ENCODE results near the gene NKAP. TPM values are rescaled to one million over a fixed set of nuclear protein-coding genes. Genes with fewer than 3 reads are reported as not detected.

The NKAP gene
- total and polyA plus RNA-seq, 4 donors: 2.4 to 3.3 (median 2.7) TPM

DNA sequence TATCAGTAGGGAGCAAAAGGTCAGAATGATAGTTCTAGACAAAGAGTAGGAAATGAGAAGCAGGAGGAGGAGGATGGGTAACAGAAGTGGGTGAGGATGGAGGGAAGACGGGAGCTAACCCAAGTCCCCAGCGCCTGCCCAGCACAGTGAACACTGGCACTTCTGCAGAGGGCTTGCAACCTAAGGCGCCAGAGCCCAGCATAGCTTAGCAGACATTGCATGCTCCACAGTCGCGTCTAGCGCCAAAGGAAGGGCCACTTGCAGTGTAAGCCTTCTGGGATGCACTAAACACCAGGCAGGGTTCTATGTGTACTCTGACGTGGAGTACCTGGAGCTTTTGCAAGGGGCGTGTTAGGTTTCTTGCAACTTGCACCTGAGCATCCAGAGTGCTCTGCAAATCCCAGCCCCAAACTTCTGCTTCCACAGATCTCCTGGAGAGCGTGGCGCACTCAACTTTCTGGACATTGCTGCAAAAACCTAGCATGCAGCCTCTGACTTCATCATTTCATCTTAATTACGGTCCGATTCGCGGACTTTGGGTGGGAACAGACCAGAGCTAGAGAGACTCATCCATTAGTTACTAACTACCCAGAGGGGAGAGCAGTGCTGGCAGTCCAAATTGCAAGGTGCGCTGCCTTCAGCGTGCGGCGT lies 46.5 kb upstream of the NKAP start:
- 6% methylated on average over 18 of the region's 18 CpGs for WGBS

More for the DNA sequence above, 46.5 kb upstream of the NKAP start:
- Histone ChIP-seq H3K27me3 (ENCODE audit: control insufficient read depth in 4 of 4, insufficient read depth in 4 of 4, low read length in 3 of 4) (peaks cover 0 to 9% (median 2%) of the 10 kb centered on the region in 4 donors), H3K4me1 (ENCODE audit: control insufficient read depth in 4 of 4, insufficient read depth in 4 of 4, low read length in 3 of 4) (peaks cover 0 to 13% (median 6%) of the 10 kb centered on the region in 4 donors), H3K36me3 (ENCODE audit: control insufficient read depth in 4 of 4, insufficient read depth in 3 of 4, low read depth in 1 of 4, low read length in 3 of 4) (no peaks in the 10 kb centered on the region), H3K27ac (ENCODE audit: low read depth in 1 of 2, low read length in 2 of 2) (no peak overlapping the region), H3K4me3 (ENCODE audit: low read depth in 1 of 3, low read length in 3 of 3) (no peak overlapping the region), H3K9ac (ENCODE audit: low read depth in 1 of 2, low read length in 2 of 2) (no peak overlapping the region), H3K9me3 (ENCODE audit: control insufficient read depth in 4 of 4, low read length in 3 of 4) (no peaks in the 10 kb centered on the region)
- TF ChIP-seq, protein P1, sequence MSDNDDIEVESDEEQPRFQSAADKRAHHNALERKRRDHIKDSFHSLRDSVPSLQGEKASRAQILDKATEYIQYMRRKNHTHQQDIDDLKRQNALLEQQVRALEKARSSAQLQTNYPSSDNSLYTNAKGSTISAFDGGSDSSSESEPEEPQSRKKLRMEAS (IDR thresholded peaks at IDR 0.05): no peak
- TF ChIP-seq FOXA2 (IDR thresholded peaks at IDR 0.05) (no peak), SP1 (IDR thresholded peaks at IDR 0.05) (no peak), HNF4A (conservative IDR thresholded peaks at IDR 0.05) (no peak), HNF4G (IDR thresholded peaks at IDR 0.05) (no peak), FOXA1 (IDR thresholded peaks at IDR 0.05) (no peak), JUND (IDR thresholded peaks at IDR 0.05) (no peak), TAF1 (conservative IDR thresholded peaks at IDR 0.05) (no peak), RAD21 (IDR thresholded peaks at IDR 0.05) (no peak), GABPA (IDR thresholded peaks at IDR 0.05 in 1 of 2, conservative IDR thresholded peaks at IDR 0.05 in 1 of 2) (no peak), EGR1 (IDR thresholded peaks at IDR 0.05; ENCODE audit: low read depth in 2 of 2) (no peak), NR2F2 (IDR thresholded peaks at IDR 0.05) (no peak), YY1 (IDR thresholded peaks at IDR 0.05) (no peak), RXRA (IDR thresholded peaks at IDR 0.05) (no peak)
- TF ChIP-seq, protein P2, sequence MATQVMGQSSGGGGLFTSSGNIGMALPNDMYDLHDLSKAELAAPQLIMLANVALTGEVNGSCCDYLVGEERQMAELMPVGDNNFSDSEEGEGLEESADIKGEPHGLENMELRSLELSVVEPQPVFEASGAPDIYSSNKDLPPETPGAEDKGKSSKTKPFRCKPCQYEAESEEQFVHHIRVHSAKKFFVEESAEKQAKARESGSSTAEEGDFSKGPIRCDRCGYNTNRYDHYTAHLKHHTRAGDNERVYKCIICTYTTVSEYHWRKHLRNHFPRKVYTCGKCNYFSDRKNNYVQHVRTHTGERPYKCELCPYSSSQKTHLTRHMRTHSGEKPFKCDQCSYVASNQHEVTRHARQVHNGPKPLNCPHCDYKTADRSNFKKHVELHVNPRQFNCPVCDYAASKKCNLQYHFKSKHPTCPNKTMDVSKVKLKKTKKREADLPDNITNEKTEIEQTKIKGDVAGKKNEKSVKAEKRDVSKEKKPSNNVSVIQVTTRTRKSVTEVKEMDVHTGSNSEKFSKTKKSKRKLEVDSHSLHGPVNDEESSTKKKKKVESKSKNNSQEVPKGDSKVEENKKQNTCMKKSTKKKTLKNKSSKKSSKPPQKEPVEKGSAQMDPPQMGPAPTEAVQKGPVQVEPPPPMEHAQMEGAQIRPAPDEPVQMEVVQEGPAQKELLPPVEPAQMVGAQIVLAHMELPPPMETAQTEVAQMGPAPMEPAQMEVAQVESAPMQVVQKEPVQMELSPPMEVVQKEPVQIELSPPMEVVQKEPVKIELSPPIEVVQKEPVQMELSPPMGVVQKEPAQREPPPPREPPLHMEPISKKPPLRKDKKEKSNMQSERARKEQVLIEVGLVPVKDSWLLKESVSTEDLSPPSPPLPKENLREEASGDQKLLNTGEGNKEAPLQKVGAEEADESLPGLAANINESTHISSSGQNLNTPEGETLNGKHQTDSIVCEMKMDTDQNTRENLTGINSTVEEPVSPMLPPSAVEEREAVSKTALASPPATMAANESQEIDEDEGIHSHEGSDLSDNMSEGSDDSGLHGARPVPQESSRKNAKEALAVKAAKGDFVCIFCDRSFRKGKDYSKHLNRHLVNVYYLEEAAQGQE (IDR thresholded peaks at IDR 0.05): no peak
- TF ChIP-seq, protein P3, sequence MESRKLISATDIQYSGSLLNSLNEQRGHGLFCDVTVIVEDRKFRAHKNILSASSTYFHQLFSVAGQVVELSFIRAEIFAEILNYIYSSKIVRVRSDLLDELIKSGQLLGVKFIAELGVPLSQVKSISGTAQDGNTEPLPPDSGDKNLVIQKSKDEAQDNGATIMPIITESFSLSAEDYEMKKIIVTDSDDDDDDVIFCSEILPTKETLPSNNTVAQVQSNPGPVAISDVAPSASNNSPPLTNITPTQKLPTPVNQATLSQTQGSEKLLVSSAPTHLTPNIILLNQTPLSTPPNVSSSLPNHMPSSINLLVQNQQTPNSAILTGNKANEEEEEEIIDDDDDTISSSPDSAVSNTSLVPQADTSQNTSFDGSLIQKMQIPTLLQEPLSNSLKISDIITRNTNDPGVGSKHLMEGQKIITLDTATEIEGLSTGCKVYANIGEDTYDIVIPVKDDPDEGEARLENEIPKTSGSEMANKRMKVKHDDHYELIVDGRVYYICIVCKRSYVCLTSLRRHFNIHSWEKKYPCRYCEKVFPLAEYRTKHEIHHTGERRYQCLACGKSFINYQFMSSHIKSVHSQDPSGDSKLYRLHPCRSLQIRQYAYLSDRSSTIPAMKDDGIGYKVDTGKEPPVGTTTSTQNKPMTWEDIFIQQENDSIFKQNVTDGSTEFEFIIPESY (IDR thresholded peaks at IDR 0.05): no peak
- TF ChIP-seq, protein P4, sequence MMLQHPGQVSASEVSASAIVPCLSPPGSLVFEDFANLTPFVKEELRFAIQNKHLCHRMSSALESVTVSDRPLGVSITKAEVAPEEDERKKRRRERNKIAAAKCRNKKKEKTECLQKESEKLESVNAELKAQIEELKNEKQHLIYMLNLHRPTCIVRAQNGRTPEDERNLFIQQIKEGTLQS (IDR thresholded peaks at IDR 0.05): no peak
- TF ChIP-seq, protein P5, sequence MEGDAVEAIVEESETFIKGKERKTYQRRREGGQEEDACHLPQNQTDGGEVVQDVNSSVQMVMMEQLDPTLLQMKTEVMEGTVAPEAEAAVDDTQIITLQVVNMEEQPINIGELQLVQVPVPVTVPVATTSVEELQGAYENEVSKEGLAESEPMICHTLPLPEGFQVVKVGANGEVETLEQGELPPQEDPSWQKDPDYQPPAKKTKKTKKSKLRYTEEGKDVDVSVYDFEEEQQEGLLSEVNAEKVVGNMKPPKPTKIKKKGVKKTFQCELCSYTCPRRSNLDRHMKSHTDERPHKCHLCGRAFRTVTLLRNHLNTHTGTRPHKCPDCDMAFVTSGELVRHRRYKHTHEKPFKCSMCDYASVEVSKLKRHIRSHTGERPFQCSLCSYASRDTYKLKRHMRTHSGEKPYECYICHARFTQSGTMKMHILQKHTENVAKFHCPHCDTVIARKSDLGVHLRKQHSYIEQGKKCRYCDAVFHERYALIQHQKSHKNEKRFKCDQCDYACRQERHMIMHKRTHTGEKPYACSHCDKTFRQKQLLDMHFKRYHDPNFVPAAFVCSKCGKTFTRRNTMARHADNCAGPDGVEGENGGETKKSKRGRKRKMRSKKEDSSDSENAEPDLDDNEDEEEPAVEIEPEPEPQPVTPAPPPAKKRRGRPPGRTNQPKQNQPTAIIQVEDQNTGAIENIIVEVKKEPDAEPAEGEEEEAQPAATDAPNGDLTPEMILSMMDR (IDR thresholded peaks at IDR 0.05; ENCODE audit: low read depth, low read length, missing input control): no peak
- DNase-seq (ENCODE audit: low spot score): no peak

Data from liver (tissue), 9 donors.